Globus pallidus (tissue), 1 donor: Measurements from ENCODE around the gene FSHB.
"Not testable (repeated sequence)": the region's sequence is repeated elsewhere in the genome, so short reads cannot be mapped to it uniquely, and the experiment has no call there.

ENCODE experiments used
- DNase-seq: peaks from one replicate; pipeline ENCODE4 v3.0.0-alpha.2; 2015; ENCODE audit warnings: low spot score

The FSHB gene

DNA sequence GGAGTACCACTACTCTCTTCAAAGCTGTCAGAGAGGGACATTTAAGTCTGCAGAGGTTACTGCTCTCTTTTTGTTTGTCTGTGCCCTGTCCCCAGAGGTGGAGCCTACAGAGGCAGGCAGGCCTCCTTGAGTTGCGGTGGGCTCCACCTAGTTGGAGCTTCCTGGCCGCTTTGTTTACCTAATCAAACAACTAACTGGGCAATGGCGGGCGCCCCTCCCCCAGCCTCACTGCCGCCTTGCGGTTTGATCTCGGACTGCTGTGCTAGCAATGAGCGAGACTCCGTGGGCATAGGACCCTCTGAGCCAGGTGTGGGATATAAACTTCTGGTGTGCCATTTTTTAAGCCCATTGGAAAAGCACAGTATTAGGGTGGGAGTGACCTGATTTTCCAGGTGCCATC is 37.8 kb downstream of the FSHB start:
- not testable (repeated sequence) for DNase-seq

DNA sequence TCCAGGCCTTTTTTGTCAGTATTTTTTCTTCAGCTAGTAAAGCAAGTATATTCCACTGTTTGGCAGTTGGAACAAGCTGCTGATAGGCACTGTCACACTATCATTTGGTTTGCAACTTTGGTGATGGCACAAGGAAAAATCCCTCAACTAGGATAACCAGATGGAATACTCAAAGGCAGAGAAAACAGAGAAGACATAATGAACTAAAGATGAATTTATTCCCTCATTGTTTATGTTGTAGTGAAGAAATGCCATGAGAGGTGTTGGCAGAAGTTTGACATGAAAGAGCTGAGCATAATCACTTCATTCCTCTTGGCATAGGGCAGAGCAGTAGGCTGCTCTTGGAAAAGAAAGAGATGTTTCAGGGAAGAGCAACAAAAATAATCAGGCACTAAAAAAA is 39.9 kb downstream of the FSHB start:
- DNase-seq = no peak

DNA sequence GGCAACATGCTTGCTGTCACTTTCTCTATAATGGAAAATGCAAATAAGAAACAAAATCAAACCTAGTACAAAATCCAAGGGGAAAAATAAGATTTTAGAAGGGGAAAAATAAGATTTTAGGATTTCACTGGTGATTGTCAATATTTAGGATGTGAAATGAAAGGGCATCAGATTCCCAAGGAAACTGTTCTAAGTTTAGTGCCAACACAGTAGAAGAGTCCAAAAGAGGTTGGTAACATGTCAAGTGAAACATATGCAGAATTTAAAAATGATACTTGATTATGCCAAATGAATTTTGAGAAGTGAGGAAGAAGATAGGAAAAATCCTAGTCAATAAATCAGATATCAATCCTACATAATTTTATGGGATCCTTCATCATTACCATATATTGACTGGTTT is 46.4 kb downstream of the FSHB start:
- DNase-seq = no peak

DNA sequence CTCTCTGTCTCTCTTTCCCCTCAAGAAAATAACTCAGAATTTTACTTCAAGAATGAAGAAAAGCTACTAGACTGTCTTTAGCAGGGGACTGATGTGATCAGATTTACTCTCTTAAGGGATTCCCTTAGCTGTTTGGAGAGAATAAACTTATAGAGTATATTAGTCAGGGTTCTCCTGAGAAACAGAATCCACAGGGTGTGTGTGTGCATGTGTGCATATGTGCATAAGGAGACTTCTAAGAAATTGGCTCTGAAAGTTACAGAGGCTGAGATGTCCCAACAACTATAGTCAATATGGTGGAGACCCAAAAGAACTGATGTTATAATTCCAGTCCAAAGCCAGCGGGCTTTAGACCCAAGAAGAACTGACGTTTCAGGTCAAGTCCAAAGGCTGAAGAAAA is 49.0 kb downstream of the FSHB start:
- no peak for DNase-seq

DNA sequence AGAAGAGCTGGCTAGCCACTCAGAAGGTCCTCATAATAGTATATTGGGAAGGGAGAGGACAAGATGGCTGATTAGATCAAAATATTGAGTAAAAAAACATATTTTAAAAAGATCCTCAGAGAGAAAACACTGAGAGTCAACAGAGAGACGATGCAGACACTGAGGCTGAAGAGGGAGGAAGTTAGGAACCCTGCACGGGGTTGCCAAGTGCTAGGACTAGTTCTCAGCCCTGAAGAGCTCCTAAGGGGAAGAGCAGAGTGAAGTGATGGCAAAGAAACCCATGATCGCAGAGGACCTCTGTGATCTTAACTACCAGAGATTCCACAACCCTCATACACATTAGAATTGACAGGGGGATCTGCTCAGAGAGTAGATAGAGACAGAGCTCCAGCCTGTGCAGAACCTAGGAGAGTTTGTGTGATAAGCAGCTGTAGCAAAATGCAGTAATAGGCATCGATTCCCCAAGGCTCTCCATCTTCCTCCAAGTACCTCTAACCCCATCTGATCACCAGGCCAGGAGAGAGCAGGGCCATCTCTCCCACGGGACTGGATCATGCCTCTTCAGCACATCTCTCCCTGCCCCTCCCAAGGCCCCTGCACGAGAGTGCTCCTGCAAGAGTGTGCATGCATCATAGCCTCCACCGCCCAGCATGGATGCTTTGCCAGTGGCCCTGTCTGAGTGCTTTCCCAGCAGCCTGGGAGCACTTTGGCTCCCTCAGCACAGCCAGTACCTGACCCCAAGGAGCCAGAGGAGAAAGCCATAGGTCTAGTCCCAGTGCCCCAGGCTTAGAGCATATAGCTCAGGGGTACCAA is 50.9 kb downstream of the FSHB start:
- no peak for DNase-seq

DNA sequence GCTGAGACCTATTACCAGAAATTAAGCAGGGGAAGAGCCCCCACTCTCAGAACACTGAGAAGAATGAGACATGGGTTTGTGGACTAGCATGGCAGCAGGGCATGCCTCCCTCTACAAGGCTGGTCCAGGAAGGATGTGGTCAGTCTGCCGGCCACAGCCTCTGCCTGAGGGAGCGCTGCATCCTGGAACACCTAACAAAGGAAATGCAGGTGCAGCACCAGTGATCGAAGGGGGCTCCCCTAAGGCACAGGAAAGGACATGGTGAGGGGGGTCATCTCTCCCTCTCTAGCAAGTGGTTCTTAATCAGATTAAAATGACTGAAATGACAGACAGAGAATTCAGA is 51.4 kb downstream of the FSHB start:
- no peak for DNase-seq
